GM18519 (cell line): Measurements from ENCODE around the gene TPRX1.
"Not testable (repeated sequence)": the region's sequence is repeated elsewhere in the genome, so short reads cannot be mapped to it uniquely, and the experiment has no call there.

ENCODE experiments used
- ATAC-seq: cut with Tn5 transposase; IDR thresholded peaks from one replicate; pipeline ENCODE4 v1.9.1; 2021; ENCODE audit warnings: mild to moderate bottlenecking, moderate library complexity; ENCODE audit not compliant: unreplicated experiment, low FRiP score

Gene TPRX1

GRCh38 chr19:47769534-47769933, 34.8 kb downstream of the TPRX1 start:
- no peak for ATAC-seq

GRCh38 chr19:47768604-47769003, 35.7 kb downstream of the TPRX1 start:
- ATAC-seq: no peak

GRCh38 chr19:47767349-47767748, 37.0 kb downstream of the TPRX1 start:
- ATAC-seq: no peak

DNA sequence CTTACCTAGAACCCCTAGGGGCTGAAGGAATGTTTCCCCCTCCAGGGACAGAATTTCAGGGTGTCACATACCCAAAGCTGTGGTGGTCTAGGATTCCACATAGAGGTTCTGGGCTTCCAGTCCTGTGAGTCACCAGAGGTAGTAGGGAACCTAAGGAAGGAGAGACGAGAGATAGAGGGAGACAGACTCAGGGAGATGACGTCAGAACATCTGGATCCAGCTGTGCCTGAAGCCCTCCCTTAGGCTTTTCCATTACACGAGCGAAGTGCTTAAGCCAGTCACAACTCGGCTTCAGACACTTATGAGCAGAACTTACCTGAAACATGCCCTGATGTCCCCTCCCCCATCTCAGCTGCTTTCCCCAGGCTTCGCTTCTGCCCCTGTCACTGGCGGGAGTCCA, 37.7 kb downstream of the TPRX1 start:
- no peak for ATAC-seq

GRCh38 chr19:47766359-47766620, 38.1 kb downstream of the TPRX1 start:
- no peak for ATAC-seq

DNA sequence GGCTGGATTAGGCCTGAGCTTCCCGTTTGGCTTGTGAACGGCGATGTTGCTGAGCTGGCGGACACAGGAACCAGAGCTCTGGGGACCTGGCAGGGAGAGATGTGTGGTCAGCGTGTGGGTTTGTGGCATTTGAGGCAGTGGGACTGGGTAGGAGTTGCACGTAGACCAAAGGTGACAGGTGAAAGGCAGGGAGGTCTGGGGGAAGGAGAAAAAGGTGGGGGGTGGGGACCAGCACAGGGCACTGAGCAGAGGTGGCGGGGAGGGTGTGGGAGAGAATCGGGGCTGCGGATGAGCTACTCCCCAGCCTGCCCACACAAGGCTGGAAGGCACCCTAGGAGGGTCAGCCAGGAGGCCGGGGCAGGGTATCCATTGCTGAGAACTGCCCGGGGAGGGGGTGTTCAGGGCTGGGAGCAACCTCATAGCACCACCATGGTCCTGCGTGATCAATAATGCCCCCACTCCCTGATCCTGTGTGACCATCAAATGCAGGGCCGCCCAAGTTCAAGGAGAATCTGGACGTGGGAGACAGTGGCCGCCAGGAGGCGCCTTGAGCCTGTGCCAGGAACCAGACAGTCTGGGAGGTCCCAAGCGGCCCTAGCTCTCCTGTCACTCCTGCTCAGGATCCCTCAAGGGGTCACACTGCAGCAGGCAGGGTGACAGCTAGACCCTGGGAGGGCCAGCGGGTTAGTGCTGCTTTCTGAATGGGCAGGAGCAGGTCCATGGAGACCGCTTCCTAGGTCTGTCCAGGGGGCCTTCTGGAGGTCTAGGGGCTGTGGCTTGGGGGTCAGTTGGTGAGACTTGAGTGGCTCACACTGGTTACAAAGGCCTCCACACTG, 38.6 kb downstream of the TPRX1 start:
- ATAC-seq: no peak

DNA sequence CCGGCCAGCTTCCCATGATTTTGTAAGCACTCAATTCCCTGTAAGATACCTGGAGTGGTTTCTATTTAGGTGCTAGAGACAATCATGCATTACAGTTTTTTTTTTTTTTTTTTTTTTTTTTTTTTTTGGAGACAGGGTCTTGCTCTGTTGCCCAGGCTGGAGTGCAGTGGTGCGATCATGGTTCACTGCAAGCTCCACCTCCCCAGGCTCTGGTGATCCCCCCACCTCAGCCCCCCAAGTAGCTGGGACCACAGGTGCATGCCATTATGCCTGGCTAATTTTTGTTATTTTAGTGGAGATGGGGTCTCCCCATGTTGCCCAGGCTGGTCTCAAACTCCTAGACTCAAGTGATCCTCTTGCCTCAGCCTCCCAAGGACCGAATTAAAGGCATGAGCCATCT, 39.6 kb downstream of the TPRX1 start:
- not testable (repeated sequence) for ATAC-seq

DNA sequence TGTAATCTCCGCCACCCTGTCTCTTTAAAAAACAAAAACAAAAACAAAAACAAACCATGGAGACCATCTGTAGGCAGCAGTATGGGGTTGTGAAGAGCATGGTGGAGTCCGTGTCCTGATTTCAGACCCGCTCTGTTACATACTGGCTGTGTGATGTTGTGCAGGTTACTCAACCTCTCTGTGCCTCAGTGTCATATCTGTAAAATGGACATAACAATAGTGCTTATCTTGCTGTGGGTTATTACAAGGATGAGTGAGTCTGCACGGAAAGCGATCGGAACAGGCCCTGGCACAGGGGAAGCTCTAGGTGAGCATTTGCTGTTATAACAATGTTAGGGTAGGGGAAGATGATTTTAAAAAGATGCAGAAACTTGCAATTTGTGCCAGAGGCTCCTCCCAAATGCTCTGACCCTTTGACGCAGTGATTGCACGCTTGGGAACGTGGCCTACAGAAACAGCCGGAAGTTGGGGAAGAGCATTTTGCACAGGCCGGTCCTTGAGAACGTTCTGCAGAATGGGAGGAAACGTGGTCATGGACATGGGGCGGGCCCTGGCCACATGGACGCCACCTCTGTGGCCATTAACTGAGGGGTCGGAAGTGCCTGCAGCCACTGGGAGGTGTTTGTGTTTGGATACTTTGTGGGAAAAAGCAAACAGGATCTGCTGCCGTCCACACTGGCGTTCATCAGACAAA, 41.6 kb downstream of the TPRX1 start:
- no peak for ATAC-seq

GRCh38 chr19:47762151-47762550, 42.2 kb downstream of the TPRX1 start:
- no peak for ATAC-seq

- no peak for ATAC-seq
Measured at GRCh38 chr19:47761566-47761965, 42.8 kb downstream of the TPRX1 start.

DNA sequence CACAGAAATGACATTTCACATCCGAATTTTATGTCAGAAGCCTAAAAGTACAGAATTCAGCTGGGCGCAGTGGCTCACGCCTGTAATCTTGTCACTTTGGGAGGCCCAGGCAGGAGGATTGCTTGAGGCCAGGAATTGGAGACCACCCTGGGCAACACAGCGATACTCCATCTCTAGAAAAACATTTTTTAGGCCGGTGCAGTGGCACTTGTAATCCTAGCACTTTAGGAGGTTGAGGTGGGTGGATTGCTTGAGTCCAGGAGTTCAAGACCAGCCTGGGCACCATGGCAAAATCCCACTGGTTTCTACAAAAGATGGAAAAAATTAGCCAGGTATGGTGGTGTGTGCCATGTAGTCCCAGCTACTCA, 43.7 kb downstream of the TPRX1 start:
- no peak for ATAC-seq

DNA sequence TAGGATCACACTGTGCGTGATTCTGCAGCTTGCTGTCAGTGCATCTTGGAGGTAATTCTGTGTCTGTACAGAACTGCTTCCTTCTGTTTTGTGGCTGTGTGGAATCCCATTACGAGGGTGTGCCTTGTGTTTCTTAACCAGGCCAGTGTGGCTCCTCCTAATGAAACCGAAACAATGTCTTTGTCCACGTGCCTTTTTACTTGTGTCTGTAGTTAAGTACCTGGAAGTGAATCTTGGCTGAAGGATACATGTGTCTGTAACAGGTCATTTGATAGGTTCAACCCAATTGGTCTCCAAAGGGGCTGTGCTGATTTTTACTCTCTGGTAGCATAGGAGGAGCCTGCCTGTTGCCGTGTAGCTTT, 45.9 kb downstream of the TPRX1 start:
- ATAC-seq: no peak

- no peak for ATAC-seq
Measured at GRCh38 chr19:47757617-47758442, 46.5 kb downstream of the TPRX1 start.

- ATAC-seq: no peak
Measured at GRCh38 chr19:47756953-47757608, 47.3 kb downstream of the TPRX1 start.

- no peak for ATAC-seq
Measured at GRCh38 chr19:47756627-47756929, 47.8 kb downstream of the TPRX1 start.

DNA sequence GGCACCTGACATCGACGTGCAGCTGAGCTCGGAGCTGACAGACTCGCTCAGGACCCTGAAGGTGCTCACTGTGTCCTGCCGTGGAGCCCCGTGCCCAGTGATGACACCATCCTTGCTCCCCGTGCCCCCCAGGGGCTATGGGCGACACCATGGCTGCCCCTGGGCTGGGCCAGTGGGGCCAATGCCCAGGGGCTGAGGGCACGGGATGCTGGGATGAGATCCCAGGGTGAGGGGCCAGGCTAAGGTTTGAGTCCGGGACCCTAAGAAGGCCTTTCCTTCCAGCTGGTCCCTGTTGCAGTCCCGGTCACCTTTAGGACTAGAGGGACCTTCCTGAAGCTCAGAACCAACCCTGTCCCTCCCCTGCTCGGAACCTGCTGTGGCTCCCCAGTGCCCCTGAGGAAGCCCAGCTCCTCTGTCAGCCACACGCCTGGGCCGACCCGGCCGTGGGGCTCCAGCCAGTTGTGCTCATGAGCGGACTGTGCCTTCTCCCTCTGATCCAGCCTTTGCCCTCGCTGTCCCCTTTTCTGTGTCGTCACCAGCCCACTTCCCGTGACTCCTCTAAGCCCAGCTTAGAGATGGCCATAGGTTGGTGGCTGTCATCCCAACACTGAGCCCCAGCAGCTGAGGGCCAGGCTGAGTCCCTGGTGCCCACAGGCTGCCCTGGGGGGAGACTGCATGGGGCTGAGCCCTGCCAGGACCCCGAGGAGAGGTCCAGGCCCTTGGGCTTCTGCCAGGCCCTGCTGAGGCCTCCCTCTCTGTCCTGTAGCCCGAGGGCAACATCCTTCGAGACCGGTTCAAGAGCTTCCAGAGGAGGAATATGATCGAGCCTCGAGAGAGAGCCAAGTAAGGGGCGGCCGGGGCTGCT, 48.4 kb downstream of the TPRX1 start:
- no peak for ATAC-seq

GRCh38 chr19:47755065-47755761, 49.1 kb downstream of the TPRX1 start:
- ATAC-seq: no peak

GRCh38 chr19:47754206-47755064, 49.9 kb downstream of the TPRX1 start:
- ATAC-seq: no peak
